Parathyroid adenoma (tissue), 2 donors: ENCODE data around the gene N4BP3.
"Not testable (repeated sequence)": the region's sequence is repeated elsewhere in the genome, so short reads cannot be mapped to it uniquely, and the experiment has no call there.

Experiments used
- H2AFZ ChIP-seq: fragments of 300-600 bp; sonication (generic); one replicate; pipeline ENCODE4 v1.7.0; 2017; ENCODE audit warnings: antibody characterized with exemption, mild to moderate bottlenecking
- H3K27ac ChIP-seq: fragments of 300-600 bp; sonication (generic); one replicate; pipeline ENCODE4 v1.7.0; 2017
- H3K27me3 ChIP-seq: fragments of 300-600 bp; sonication (generic); one replicate; pipeline ENCODE4 v1.7.0; 2017; ENCODE audit warnings: low read length; ENCODE audit not compliant: control insufficient read depth, insufficient read depth
- H3K36me3 ChIP-seq: fragments of 300-600 bp; sonication (generic); one replicate; pipeline ENCODE4 v1.7.0; 2017; ENCODE audit warnings: low read length; ENCODE audit not compliant: control insufficient read depth, insufficient read depth
- H3K4me1 ChIP-seq: fragments of 300-600 bp; sonication (generic); one replicate; pipeline ENCODE4 v1.7.0; 2017; ENCODE audit warnings: control low read depth
- H3K4me2 ChIP-seq: fragments of 300-600 bp; sonication (generic); one replicate; pipeline ENCODE4 v1.7.0; 2017; ENCODE audit warnings: low read length
- H3K4me3 ChIP-seq: fragments of 300-600 bp; sonication (generic); one replicate; pipeline ENCODE4 v1.7.0; 2017; ENCODE audit warnings: low read depth, low read length
- H3K79me2 ChIP-seq: fragments of 300-600 bp; sonication (generic); one replicate; pipeline ENCODE4 v1.7.0; 2017; ENCODE audit warnings: control low read depth
- H3K9ac ChIP-seq: fragments of 300-600 bp; sonication (generic); one replicate; pipeline ENCODE4 v1.7.0; 2017; ENCODE audit warnings: mild to moderate bottlenecking
- H3K9me3 ChIP-seq: fragments of 300-600 bp; sonication (generic); one replicate; pipeline ENCODE4 v1.7.0; 2017; ENCODE audit warnings: low read length; ENCODE audit not compliant: control insufficient read depth
- CTCF ChIP-seq: fragments of 300-600 bp; sonication (generic); IDR thresholded peaks from one replicate; pipeline ENCODE4 v1.7.0; 2017; ENCODE audit warnings: antibody characterized with exemption, mild to moderate bottlenecking
- donor health status: primary hyperparathyroidism.

Gene N4BP3

GRCh38 chr5:178072749-178073148, 40.6 kb upstream of the N4BP3 start:
- H3K4me2 ChIP-seq: no peak overlapping the region
- no peaks in the 10 kb centered on the region for H3K79me2 ChIP-seq
- no peaks in the 10 kb centered on the region for H3K36me3 ChIP-seq
- no peak overlapping the region for H3K27ac ChIP-seq
- no peaks in the 10 kb centered on the region for H3K9me3 ChIP-seq
- no peaks in the 10 kb centered on the region for H3K4me1 ChIP-seq
- no peak overlapping the region for H2AFZ ChIP-seq
- no peak for TF ChIP-seq CTCF
- H3K27me3 ChIP-seq: peaks cover 3% of the 10 kb centered on the region
- no peak overlapping the region for H3K4me3 ChIP-seq
- H3K9ac ChIP-seq: no peak overlapping the region

- Histone ChIP-seq H3K79me2 (no peaks in the 10 kb centered on the region), H3K9me3 (no peaks in the 10 kb centered on the region), H3K4me2 (no peak overlapping the region), H3K36me3 (no peaks in the 10 kb centered on the region), H3K4me1 (no peaks in the 10 kb centered on the region), H2AFZ (no peak overlapping the region), H3K9ac (no peak overlapping the region), H3K27ac (no peak overlapping the region), H3K4me3 (no peak overlapping the region), H3K27me3 (peaks cover 3% of the 10 kb centered on the region)
- TF ChIP-seq CTCF: no peak
Observed at GRCh38 chr5:178074266-178074952, 38.9 kb upstream of the N4BP3 start.

- H3K4me2 ChIP-seq, H3K9me3 ChIP-seq, H3K36me3 ChIP-seq, H3K9ac ChIP-seq, H3K79me2 ChIP-seq, H3K27ac ChIP-seq, H3K4me3 ChIP-seq, H3K4me1 ChIP-seq, H3K27me3 ChIP-seq, H2AFZ ChIP-seq: not testable (repeated sequence)
Observed at GRCh38 chr5:178076965-178077364, 36.4 kb upstream of the N4BP3 start.

GRCh38 chr5:178077751-178078150, 35.6 kb upstream of the N4BP3 start:
- Histone ChIP-seq H2AFZ (no peak overlapping the region), H3K9ac (no peak overlapping the region), H3K4me1 (no peaks in the 10 kb centered on the region), H3K4me2 (no peak overlapping the region), H3K9me3 (no peaks in the 10 kb centered on the region), H3K79me2 (no peaks in the 10 kb centered on the region), H3K36me3 (no peaks in the 10 kb centered on the region), H3K4me3 (no peak overlapping the region), H3K27ac (no peak overlapping the region), H3K27me3 (peaks cover 3% of the 10 kb centered on the region)
- no peak for TF ChIP-seq CTCF

- TF ChIP-seq CTCF: no peak
- Histone ChIP-seq H3K27ac (no peak overlapping the region), H3K79me2 (no peaks in the 10 kb centered on the region), H3K4me2 (no peak overlapping the region), H3K4me3 (no peak overlapping the region), H3K9me3 (no peaks in the 10 kb centered on the region), H2AFZ (no peak overlapping the region), H3K9ac (no peak overlapping the region), H3K36me3 (no peaks in the 10 kb centered on the region), H3K4me1 (no peaks in the 10 kb centered on the region), H3K27me3 (peaks cover 3% of the 10 kb centered on the region)
Observed at GRCh38 chr5:178078197-178079010, 34.9 kb upstream of the N4BP3 start.
